ENCODE measurements around the gene GSG1. TPM values are rescaled to one million over a fixed set of nuclear protein-coding genes. Genes with fewer than 3 reads are reported as not detected.

Gene GSG1
- total RNA-seq, 4 donors from 2014 or later, result not detected

- no peak for TF ChIP-seq CTCF (IDR thresholded peaks at IDR 0.05; ENCODE audit: low read depth)
These were observed 942 bp upstream of the GSG1 start for GRCh38 chr12:13104409-13104808.

- TF ChIP-seq CTCF (IDR thresholded peaks at IDR 0.05; ENCODE audit: low read depth), result no peak
These were observed 839 bp downstream of the GSG1 start for GRCh38 chr12:13102461-13103195.

GRCh38 chr12:13101821-13102375, 1.6 kb downstream of the GSG1 start:
- TF ChIP-seq CTCF (IDR thresholded peaks at IDR 0.05; ENCODE audit: low read depth), result no peak

GRCh38 chr12:13100882-13101769, 2.3 kb downstream of the GSG1 start:
- no peak for TF ChIP-seq CTCF (IDR thresholded peaks at IDR 0.05; ENCODE audit: low read depth)

- no peak for TF ChIP-seq CTCF (IDR thresholded peaks at IDR 0.05; ENCODE audit: low read depth)
These were observed 2.9 kb downstream of the GSG1 start for GRCh38 chr12:13100605-13100881.

GRCh38 chr12:13099844-13100604, 3.4 kb downstream of the GSG1 start:
- TF ChIP-seq CTCF (IDR thresholded peaks at IDR 0.05; ENCODE audit: low read depth), result no peak

Data from subcutaneous adipose tissue (tissue), 4 donors.